GM21786 (cell line): Measurements from ENCODE around the gene WNT7B.

Experiments used
- ATAC-seq: cut with Tn5 transposase; IDR thresholded peaks from one replicate; pipeline ENCODE4 v1.9.1; 2021; ENCODE audit not compliant: unreplicated experiment

Gene WNT7B

DNA sequence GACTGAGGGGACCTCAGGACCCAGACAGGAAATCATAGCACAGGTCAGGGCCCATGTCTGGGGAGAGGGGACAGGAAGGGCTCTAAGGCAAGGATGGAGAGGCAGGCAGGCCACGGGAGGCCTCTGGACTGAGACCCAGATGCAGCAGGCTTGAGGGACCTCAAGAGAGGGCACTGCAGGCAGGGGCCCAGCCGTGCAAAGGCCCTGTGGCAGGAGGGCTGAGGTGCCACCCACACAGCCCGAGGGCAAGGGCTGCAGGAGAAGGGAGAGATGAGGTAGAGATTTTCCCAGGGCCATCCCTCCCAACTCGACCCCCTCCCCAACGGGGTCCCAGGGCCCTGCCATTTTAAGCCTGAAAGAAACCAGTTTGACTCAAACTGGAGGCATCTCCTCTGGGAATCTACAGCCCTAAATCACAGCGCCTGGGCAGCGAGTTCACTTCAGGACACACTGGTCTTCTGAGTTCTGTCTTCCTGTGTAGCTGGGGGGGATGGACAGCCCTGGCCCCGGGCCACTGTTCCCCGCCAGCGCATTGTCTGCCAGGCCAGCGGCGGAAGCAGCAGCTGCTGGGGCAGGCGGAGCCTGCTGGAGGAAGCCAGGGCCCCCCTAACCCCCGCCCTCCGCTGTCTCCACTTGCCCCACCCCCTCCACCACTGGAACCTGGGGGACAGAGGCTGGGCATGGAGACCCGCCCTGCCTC, 20.3 kb upstream of the WNT7B start:
- ATAC-seq = no peak

DNA sequence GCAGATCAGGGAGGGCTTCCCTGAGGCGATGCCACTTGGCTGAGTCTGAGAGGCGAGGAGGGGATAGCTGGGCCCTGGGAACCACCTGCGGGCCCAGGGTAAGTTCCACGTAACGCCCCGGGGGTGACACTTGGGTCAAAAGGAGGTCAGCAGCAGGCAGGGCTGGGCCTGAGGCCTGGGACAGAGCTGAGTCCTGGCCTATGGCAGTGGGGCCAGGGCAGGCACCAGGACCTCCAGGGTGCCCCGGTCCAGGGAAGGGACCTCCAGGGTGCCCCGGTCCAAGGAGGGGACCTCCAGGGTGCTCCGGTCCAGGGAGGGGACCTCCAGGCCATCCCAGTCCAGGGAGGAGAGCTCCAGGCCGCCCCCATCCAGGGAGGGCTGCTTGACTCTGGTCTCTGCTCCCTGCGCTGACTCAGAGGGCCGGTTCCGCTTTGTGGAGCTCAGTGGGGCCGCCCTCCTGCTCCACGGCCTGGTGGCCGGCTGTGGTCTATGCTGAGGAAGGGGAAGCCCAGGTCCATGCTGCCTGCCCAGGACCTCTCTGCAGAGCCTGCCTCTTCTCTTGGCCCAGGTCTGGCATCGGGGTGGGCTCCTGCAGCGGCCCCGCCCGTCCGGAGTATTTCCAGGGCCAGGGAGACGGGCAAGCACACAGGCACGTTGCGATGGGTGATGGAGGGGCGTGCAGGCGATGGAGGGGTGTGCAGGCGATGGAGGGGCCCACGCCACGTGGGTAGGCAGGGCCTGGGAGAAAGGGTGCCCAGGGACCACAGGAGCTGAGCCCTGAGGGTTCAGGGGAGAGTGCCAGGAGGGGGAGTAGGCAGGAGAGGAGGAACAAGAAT, 19.5 kb upstream of the WNT7B start:
- ATAC-seq = no peak

DNA sequence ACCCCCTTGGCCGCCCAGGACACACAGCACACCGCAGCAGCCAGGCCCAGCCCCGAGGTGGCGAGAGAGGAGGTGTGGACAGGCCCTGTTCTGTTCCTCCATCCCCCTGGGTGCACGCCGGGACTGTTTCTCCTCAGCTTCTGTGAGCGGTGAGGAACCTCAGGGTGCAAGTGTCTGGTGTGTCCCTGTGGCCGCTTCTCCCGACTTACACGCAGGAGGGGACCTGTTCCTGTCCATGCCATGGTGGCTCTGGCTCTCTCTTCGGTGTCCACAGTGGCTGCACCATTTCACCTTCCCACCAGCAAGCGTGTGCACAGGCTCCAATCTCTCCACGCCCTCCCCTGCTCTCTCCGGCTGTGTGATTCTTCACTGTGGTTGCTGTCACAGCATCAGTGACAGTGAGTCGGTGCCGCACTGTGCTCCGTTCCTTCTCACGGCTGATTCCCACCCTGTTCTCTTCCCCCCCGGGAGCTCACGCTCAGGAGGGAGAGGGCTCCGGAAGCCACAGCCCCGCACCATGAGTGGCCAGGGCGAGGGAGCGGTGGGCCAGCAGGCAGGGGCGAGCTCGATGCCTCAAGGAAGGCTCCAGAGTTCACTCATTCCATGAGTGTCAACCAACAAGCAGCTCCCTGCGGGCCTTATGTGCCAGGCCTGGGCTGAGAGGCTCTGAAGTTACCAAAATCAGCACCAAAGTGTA, 18.6 kb upstream of the WNT7B start:
- ATAC-seq = no peak

DNA sequence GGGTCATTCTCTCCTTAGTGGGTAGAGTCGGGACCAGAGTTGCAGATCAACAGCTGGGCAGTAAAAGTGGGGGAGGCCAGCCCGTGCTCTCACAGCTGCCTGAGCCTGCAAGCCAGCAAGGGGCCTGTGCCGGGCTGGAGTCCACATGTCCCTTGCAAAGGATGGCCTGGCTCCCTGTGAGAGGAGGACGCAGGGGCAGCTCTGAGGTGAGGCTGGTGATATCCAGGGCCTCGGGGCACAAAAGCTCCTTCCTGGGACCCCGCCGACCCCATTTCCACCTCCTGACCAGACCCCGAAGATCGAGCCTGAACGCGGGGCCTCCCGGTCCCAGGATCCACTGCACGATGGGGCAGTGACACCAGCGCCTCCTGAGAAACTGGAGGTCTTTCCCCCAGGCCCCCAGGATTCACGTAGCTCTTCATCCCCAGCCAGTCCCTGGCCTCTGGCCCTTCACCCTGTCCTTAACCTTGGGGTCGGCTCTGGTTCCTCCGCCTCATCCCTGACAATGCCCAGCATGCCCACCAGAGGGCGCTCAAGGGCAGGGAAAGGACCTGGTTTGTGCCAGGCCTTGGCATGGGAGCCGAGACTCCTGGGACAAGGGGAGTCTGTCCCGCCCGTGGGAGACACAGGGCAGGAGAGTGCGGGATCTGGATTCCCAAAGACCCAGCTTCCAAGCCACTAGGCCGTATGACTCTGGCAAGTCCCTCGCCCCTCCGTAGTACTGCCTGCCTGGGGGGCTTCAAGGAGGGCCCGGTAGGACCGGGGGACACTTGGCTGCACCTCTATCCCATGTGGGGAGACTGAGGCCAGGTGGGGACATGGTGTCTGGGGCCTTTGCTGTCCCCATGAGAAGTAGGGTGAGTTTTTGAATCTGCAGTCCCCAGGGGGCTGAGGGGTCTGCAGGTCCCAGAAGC, 17.8 kb upstream of the WNT7B start:
- no peak for ATAC-seq

DNA sequence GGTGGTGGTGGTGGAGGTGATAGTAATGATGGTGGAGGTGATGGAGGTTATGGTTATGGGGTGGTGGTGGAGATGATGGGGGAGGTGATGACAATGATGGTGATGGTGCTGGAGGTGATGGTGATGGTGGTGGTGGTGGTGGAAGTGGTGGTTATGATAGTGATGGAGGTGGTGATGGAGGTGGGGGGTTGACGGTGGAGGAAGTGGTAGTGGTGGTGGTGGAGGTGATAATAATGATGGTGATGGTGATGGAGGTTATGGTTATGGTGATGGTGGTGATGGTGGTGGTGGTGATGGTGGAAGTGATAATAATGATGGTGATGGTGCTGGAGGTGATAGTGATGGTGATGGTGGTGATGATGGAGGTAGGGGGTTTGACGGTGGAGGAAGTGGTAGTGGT, 16.9 kb upstream of the WNT7B start:
- no peak for ATAC-seq

DNA sequence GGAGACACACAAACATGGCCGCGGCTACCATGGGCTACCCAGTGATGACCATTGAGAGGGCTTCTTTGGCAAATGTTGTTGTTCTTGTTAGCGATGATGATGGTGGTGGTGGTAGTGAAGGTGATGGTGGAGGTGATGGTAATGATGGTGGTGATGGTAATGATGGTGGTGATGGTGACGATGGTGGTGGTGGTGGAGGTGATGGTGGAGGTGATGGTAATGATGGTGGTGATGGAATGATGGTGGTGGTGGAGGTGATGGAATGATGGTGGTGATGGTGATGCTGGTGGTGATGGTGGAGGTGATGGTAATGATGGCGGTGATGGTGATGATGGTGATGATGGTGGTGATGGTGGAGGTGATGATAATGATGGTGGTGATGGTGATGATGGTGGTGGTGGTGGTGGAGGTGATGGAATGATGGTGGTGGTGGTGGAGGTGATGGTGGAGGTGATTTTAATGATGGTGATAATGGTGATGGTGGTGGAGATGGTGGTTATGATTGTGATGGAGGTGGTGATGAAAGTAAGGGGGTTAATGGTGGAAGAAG, 16.3 kb upstream of the WNT7B start:
- ATAC-seq = no peak

DNA sequence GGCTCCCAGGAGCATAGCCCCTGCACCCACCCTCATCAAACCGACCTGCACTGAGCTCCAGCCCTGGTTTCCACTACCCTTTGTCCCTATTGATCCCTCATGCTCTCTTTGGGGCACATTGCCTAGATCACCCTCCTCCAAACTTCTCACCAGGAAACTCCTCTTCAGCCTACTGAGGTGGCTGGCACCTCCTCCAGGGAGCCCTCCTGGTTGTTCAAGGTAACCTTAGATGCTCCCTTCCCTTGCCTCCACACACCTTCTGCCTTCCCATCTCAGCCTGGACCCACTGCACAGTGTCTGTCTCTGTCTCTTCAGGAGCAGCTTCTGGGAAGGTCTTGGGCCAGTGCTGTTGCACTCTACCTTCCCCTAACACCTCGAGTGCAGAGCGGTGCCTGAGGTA, 15.8 kb upstream of the WNT7B start:
- no peak for ATAC-seq

DNA sequence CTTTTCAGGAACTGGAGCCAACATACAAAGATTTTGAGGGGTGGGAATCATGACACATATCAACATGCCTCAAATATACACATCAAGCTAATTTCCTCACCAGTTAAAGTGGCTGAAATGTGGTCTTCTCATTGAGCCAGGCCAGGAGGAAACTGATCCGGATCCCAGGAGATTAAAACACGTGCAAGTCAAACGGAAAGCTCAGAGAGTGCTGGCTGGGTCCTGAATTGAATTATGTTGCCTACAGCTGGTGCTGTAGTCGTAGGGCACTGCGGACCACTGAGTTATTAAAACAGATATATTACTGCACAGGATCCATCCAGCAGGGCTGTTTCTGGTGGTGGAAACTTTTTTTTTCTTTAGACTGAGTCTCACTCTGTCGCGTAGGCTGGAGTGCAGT, 14.1 kb upstream of the WNT7B start:
- ATAC-seq = no peak

DNA sequence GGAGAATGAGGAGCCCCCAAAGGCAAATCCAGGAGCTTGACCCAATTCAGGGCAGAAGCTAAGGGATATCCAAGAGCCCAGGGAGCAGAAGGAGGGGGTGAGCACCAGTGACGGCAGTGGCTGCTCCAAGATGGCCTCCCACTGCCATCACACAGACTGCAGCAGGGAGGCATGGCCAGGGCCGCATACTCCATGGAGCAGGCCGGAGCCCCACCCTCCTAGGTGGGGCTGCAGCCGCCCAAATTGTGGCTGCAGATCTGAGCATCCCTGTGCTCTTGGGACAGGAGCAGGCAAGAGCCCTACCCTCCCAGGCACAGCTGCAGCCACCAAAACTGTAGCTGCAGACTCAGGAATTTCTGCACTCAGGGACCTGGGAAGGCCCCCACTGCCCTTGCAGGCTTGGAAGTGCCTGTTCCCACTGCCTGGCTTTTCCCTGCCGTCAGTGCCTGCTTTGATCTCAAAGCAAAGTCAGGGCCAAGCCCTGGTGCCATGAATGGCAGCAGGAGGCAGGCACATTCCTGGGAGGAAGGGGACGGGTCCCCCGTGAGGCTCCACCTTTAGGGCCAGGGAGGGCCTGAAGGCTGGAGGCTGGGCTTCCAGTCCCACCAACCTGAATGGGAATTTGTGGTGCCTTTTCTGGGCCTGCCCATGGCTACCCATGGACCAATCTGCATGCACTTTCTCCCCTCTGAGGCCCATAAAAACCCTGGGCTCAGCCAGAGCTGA, 10.3 kb upstream of the WNT7B start:
- ATAC-seq = no peak

DNA sequence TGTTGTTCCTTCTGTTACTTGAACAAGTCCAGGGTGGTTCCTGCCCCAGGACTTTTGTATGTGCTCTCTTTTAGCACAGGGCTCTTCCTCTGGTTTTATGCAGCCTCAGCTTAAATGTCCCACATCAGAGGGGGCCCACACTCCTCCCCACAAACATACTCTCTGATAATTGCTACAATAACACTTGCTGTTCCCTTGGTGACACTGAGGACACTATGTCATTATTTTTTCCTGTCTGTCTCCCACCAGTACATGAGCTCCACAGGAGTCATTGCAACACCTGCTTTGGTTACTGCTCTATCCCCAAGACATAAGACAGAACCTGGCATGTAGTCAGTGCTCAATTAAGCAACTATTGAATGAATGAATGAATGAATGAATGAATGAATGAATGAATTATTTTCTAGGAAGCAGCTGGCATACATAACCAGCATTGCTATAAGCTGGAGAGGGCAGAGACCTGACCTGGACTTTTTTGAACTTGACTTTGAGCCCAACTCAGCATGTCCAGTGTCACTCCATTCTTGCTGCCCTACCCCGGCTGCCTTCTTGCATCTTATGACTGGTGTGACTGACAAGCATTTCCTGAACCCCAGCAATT, 7.5 kb upstream of the WNT7B start:
- no peak for ATAC-seq

DNA sequence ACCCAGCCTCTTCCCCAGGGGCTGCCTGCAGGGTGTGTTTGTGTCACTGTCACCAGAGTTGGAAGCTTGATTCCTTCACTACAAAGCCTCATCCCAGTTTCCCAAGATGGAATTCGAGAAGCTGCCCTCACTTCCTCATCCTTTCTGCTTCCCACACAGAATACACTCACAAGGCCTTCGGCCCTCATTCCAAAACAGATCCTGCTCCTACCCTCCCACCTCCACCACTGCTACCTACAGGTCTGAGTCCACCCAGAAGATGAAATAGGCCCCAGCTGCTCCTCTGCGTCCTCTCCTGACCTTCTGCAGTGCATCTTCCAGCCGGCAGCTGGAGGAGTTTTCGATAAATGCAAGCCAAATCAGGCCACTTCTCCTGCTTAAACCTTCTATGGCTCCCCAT, 6.8 kb upstream of the WNT7B start:
- no peak for ATAC-seq

DNA sequence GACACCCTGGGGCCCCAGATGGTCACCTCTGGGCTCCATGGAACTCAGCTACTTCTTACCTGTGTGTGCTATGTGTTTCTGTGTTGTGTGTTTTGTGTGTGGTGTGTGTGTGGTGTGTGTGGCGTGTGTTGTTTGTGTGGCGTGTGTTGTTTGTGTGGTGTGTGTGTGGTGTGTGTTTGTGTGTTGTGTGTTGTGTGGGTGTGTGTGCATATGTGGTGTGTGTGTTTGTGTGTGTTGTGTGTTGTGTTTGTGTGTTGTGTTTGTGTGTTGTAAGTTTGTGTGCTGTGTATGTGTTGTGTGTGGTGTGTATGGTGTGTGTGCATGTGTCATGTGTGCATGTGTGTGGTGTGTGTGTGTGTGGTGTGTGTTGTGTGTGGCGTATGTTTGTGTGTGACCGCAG, 3.8 kb upstream of the WNT7B start:
- ATAC-seq = no peak

DNA sequence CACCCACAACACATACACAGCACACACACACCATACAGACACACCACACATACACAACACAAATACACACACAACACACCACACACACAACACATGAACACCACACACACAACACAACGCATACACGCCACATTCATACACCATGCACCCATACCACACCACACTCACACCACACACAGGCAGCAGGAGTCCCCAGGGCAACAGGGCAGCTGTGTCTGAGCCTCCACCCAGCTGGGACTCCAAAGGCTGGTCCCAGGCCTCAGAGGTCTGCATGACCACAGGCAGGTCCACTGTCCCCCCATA, 3.3 kb upstream of the WNT7B start:
- ATAC-seq = no peak

DNA sequence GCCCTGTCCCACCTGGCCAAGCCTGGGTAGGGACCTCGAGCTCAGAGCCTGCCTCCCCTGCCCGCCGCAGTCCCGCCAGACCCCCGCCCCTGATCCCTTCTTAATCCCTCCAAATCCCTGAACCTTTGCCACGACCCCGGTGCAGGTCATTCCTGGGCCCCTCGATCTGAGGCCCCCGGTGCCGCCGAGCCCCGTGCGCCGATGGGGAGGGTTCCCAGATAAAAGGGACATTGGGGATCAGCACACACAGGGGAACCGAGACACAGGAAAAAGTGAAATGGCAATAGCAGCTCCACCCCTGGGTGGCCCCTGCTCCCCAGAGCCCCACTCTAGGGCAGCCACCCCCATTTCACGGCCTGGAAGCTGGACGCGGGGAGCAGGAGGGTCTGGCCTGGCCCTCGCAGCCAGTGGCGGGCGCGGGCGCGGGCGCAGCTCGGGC, 1.3 kb upstream of the WNT7B start:
- no peak for ATAC-seq

DNA sequence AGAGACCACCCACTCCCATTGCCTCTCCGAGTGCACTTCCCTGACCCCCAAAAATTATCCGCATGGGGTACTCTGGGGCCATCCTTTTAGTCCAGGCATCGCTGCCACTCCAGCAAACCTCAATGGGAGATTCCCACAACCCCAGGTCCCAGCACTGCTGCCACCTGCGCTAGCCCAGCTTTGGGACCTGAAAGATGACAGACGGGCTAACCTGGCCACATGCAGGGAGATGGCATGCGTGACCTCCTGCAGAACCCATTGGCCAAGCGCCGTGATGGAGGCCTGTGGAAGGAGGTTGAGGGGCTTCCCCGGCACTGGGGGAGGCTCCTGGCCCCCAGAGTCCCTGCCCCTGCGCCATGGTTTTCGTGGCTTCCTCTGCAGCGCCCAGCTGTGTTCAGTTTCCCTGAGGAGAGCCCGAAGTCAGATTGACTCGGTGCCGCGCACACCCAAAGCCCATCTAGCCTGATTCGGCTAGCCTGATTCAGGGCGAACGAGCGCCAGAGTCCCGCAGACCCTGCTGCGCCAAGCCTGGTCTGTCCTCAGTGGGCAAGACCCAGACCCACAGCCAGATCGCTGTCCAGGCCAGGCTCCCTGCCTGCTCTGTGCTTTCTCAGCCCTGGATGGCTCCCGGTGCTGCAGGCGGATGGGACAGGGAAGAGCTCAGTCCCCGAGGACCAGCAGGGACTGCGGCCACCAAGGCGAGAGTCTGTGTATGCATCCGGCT, 751 bp upstream of the WNT7B start:
- no peak for ATAC-seq

DNA sequence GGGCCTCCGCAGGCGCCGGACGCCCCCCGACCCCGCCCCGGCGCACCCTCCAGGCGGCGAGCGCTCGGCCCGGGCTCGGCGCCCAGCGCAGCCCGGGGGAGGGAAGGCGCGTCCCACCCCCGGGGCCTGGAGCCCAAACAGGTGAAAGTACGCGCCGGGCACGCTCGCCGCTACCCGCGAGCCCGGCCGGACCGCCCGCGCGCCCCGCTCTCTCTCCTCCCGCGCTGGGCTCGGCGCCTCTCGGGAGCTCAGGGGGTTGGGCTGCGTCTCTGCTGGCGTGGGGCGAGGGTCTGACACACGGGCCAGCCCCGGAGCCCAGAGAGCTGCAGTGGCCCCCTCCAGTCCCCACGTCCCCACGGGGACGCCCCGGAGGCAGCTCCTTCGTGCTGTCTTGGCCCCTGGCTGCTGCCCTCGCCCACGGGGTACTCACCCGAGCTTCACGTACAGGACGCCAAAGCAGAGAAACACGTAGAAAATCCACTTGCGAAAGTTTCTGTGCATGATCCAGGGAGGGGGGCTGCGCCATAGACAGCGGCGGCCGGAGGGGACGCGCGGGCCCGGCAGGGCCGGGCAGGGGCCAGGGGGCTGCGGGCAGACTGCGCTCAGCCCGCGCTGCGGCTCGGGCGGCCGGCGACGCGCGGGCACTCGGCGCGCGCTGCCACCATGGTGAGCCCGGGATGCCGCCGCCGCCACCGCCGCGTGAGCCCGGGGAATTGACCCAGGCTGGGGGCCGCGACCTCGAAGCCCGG, 534 bp downstream of the WNT7B start:
- no peak for ATAC-seq

DNA sequence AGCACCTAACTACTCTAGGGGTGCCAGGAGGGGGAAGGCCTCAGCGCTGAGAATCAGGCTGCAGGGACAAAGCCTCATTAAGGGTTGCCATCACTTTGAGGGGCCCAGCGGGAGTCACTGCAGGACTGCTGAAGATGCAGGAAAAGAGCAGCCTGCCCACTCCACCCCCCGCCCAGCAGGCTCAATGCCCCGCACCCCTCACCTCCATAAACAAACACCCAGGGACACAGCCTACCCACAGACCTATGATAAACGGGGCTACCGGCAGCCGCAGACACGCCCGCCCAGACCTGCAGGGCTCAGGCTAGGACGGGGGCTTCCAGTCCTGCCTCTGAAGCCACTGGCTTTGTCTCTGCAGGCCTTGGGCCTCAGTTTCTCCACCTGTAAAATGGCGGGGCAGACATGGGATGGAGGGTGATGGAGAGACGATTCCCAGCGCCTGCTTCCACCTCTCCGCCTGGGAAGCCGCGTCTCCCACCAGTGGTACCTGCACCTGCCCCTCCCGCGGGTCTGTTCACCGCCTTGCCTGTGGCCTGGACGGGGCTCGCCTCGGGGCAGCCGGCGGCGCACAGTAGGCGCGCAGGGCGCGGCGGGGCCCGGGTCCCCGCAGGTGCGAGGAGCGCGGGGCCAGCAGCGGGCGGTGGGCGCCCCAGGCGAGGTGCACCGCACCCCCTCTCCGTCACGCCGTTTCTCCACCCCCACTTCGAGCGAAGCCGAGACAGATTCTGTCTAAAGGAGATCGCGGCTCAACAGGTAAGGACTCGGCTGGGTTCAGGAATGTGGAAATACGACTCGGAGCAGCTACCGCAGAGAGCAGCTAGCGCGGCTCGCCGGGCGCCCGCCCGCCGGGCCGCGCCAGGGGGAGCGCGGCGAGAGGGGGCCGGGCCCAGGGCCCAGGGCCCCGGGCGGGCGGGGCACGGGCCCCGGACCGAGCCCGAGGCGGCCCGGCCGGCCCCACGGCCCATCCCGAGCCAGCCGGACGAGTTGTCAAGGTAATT, 1.5 kb downstream of the WNT7B start:
- ATAC-seq = no peak
